Inferior parietal cortex (tissue), 1 donor: ENCODE data around the gene G6PC2.
"Not testable (repeated sequence)": the region's sequence is repeated elsewhere in the genome, so short reads cannot be mapped to it uniquely, and the experiment has no call there.

Source experiments
- DNase-seq: peaks from one replicate; pipeline ENCODE4 v3.0.0-alpha.2; 2016; ENCODE audit errors: extremely low spot score

G6PC2 gene

DNA sequence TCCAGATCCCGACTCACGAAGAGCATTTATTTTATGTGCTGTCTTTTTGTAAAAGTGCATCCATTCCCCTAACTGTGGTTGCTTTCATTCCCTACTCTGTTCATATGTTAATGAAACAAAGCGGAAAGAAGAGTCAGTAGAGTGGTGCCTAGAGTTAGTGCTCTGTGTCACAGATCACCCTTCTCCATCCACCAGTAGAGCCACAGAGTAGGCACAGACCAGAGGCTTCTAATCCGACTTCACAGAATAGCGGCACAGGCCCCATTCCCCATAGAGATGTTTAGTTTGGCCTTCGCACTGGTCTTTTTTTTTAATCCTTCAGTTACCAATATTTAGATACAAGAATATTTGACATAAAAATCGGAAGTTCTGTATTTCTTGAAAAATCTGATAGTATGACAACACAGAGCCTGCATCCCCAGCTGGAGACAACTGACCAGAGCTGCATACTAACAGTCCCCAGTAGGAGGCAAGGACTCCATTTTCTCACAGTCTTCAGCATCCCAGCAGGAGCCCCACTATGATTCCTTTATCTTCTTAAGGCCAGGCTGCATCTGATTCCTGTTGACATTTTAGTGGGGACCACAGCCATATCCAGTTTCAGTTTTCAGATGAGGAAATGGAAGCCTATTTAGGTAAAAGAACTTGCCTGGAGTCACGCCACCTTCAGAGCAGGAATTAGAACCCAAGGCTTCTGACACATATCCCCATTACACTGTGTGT lies 7.0 kb downstream of the G6PC2 start:
- DNase-seq, result no peak

DNA sequence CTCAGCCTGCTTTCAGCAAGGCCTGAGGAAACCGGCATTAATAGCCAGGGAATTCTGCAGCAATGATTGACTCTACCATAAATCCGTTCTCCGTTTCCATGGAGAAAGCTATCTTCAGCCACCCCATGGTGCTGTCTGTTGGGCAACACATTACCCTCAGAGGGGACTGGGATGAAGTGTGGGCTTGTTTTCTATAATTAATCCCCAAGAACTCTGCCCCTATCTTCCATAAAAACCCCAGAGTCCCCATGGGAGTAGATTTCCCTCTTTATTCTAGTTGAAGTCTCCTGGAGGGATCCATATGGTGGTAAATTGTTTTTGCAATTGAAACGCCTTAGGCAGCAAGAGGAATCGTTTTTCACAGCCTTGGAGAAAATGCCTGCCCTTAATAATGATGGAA lies 9.2 kb downstream of the G6PC2 start:
- no peak for DNase-seq

DNA sequence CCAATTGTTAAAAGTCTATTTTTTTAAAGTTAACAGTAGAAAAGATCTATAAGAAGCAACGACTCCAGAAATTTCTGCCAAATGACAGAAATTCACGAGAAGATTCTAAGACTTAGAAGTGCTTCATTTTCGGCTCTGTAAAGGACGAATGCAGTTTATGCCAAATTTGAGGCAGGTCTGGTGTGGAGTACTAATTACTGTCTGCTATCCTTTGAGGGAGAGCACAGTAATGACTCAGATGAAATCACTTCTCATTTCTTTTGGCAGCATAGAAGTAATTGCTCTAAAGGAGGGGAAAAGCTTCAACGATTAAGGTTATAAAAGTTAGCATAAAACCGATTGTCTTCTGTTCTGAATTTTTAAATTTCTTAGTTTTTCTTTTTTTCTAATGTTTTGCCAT lies 11.4 kb downstream of the G6PC2 start:
- DNase-seq, result peak; percentile 50

GRCh38 chr2:168912901-168913369 lies 11.8 kb downstream of the G6PC2 start:
- DNase-seq, result peak; percentile 53

DNA sequence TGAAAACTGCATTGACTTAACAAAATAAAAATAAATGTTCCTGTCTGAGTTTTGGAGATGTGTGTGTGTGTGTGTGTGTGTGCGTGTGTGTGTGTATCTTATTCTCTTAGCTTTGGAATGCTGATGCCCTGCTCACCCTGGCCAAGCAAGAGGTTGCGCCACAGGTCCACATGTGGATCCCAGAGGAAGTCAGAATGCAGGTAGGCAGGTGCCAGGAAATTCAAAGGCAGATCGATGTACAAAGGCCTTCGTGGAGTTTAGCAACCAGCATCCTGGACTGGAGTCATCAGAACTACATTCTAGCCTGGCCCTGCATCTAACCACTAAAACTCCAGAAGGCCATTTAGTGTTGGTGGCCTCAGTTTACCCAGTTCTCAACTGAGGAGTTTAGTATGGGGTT lies 12.4 kb downstream of the G6PC2 start:
- no peak for DNase-seq

DNA sequence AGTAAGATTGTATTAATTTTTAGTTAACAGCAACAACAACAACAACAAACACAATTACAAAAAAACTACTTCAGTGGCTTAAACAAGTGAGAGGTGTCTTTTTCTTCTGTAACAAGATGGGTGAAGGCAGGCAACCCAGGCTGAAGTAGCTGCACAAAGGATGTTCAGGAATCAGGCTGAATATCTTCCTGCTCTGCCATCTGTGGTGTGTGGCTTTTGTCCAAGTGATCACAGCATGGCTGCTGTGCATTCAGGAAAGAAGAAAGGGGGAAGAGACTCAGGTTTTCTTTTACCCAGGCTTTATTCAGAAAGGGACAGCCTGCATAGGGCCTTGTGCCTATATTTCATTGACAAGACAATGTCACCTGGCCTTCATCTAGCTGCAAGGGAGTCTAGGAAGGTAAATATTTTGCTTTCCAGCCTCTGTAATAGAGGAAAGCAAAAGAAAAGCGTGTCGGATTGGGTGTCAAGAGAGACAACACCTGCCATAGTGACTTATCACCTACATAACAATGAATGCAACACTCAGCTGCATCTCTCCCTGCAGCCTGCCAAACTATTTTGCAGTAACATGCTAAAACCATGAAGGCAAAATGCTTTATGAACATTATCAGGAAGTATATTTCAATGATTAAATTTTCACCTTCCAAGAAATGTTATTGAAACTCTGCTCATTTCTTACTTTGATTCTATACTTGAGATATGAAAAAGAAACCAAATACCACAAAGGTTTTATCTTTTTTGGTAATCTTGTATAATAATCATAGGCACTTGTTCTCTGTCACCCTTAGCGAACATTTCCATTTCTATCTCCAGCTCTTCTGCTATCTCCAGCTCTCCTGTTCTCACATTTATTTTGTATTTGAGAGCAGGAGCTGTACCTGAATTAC lies 14.6 kb downstream of the G6PC2 start:
- no peak for DNase-seq

DNA sequence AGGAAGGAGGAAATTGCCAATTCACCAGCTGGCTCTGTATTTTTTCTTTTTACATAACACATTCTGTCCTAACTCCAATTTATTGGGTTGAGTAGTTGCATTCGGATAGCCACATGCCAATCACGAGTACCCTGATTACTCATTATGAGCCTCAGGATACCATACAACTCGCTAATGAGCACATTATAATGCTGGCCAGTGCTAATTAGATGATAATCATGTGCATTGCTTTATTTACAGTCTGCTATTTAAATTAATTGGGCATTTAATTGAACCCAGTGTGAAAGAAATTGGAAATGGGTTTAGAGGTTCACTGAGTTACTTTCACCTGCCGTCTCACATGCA lies 15.2 kb downstream of the G6PC2 start:
- no peak for DNase-seq

- peak; percentile 39 for DNase-seq
These were observed 19.5 kb downstream of the G6PC2 start for GRCh38 chr2:168920504-168921157.

DNA sequence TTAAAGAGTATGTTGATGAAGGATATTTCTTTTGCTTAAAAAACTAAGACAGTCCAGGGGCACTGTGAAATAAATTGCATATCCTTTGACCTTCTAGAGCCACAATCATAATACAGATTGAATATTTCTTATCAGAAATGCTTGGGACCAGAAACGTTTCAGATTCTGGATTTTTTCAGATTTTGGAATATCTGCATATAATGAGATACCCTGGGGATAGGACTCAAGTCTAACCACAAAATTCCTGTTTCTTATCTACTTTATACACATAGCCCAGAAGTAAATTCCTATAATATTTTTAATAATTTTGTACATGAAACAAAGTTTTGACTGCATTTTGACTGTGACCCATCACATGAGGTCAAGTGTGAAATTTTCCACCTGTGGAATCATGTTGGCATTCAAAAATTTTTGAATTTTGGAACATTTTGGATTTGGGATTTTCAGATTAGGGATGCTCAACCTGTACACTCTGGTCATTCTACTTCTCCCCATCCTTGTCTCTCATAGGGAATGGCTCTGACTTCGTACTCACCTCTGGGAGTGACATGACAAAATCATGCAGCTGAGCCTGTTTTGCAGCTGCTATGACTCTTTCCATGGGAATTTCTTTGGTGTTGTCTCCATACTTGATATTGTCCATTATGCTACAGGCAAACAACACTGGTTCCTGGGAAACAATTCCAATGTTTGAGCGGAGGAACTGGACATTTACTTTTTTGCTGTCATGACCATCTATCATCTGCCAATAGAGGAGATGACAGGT lies 25.7 kb downstream of the G6PC2 start:
- DNase-seq, result no peak

GRCh38 chr2:168928113-168928831 lies 27.2 kb downstream of the G6PC2 start:
- no peak for DNase-seq

DNA sequence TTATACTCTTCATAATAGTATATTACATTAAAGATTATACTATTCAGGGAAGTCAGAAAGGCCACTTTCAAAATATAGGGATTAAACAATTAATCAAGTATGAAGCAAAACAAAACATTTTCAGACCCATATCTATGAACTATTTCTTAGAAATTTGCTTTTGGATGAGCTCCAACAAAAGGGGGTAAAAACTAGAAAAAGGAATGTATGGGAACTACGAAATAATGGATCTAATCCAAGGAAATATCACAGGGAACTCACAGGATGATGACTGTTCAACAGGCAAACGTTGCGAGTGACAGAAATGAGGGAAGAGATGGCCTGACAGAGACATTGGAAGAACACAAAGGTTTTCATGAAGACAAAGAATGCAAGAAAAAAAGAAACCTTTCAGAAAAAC lies 27.9 kb downstream of the G6PC2 start:
- DNase-seq, result no peak

DNA sequence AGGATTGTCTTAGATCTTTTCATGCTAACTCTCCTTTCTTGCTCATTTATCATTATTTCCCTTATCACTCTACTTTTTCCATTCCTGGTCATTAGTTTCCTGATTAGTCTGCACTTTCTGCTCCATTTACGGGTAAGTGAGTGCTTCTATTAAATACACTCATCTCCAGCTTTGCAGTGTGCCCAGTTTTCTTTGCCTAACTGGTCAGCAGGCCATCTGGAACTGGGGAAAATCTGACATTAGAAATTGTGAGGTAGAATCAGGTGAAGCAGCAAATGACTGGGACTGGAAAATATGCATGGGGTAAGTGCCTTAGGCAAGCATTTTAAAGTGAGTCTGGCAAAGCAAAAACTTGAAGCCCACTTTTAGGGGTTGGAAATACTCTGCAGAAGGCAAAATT lies 29.2 kb downstream of the G6PC2 start:
- DNase-seq, result no peak

- not testable (repeated sequence) for DNase-seq
These were observed 31.1 kb downstream of the G6PC2 start for GRCh38 chr2:168932174-168932573.

- DNase-seq, result no peak
These were observed 33.7 kb downstream of the G6PC2 start for GRCh38 chr2:168934826-168935225.

DNA sequence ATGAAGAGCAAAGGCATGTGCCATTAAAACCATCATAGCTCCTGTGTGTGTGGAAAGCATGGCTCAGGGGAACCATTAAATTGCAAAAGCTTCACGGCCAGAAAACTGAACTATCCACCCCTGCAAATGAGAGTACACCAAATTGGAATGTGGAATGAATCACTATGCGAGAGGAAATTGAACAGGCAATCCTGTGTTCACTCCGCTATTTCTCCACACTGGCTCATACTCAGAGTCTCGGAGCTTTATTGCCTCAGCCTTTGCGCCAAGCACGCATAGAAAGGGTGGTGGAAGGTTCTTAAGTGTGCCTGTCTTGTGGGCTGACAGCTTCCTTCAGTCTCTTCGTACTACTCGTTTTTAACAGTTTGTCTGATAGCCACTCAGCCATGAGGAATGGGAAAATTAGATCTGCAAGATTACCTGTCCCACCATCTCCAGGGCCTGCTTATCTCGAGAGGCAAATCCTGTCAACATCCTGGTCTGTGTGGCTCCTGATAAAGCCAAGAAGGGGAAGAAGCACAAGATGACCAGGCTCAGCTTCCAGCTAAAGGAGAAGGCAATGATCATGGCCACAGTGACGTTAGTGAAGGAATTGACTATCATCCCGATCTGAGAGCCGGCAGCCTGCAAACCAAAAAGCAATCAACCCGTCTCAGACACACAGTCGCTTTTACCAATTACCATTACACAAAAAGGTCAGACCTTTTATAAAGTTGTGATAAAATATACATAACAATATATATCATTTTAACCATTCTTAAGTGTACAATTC lies 34.9 kb downstream of the G6PC2 start:
- peak; percentile 24 for DNase-seq

DNA sequence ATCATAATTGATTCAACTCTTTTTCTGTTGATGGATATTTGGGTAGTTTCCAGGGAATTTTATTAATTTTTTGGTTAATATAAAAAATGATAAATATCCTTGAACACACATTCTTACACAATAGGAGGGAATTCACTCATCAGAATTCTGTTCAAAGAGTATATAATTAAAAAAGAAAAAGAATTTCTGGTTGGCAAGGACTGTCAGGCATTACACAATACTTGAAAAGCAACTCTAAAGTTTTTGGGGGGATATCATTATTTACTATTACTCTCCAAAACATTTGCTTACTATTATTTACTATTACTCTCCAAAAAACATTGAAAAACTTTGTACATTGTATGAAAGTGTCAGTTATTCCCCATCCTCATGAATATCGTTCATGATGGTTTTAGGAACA lies 38.0 kb downstream of the G6PC2 start:
- DNase-seq, result no peak

GRCh38 chr2:168939918-168940317 lies 38.8 kb downstream of the G6PC2 start:
- DNase-seq, result no peak

GRCh38 chr2:168941297-168941696 lies 40.2 kb downstream of the G6PC2 start:
- no peak for DNase-seq

DNA sequence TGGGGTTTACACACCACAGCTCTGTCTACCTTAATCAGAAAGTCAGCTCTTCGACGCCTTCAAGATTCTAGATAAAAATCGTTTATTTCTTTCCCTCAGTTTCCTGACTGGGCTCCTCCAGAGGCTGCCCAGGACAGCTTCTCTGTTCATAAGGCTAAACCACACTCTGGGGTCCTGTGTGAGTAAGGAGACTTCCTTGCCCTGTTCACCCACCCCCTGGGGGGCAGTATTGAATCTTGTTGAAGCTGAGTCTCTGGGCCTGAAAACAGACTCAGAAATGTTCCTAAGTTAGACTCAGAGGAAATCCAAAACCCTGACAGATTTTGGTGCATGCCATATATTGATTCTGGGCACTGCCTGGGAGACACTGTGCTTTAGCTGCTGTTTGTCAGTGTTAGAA lies 43.0 kb downstream of the G6PC2 start:
- no peak for DNase-seq

- DNase-seq, result no peak
These were observed 44.4 kb downstream of the G6PC2 start for GRCh38 chr2:168945508-168945907.
